Cortex of kidney (tissue), 1 donor: ENCODE results near the gene GIMAP7.
"Not testable (repeated sequence)": the region's sequence is repeated elsewhere in the genome, so short reads cannot be mapped to it uniquely, and the experiment has no call there.

Experiments
- DNase-seq: peaks from one replicate; lab custom pipeline; 2025; lab: John Stamatoyannopoulos, UW

The GIMAP7 gene

GRCh38 chr7:150513758-150514157 lies 914 bp upstream of the GIMAP7 start:
- no peak for DNase-seq

GRCh38 chr7:150515248-150516147 lies 826 bp downstream of the GIMAP7 start:
- no peak for DNase-seq

GRCh38 chr7:150516956-150517745 lies 2.5 kb downstream of the GIMAP7 start:
- no peak for DNase-seq

DNA sequence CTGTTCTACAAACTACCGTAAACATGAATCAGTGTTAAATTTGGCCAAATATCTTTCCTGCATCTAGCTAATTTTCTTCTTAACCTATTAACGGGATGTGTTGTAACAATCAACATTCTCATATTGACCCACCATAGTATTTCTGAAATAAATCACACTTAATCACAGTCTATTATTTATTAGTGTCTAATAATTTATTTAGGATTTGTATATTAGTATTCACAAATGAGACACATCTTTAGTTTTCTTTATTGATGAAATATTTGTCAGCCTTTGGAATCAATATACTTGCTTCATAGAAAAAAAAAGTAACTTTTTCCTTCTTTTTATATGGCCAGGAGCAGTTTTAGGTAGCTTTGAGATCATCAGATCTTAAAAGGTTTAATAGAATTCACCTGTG lies 4.6 kb downstream of the GIMAP7 start:
- no peak for DNase-seq

DNA sequence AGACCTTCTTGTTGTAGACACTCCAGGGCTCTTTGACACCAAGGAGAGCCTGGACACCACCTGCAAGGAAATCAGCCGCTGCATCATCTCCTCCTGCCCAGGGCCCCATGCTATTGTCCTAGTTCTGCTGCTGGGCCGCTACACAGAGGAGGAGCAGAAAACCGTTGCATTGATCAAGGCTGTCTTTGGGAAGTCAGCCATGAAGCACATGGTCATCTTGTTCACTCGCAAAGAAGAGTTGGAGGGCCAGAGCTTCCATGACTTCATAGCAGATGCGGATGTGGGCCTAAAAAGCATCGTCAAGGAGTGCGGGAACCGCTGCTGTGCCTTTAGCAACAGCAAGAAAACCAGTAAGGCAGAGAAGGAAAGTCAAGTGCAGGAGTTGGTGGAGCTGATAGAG lies 5.5 kb downstream of the GIMAP7 start:
- DNase-seq, result no peak

DNA sequence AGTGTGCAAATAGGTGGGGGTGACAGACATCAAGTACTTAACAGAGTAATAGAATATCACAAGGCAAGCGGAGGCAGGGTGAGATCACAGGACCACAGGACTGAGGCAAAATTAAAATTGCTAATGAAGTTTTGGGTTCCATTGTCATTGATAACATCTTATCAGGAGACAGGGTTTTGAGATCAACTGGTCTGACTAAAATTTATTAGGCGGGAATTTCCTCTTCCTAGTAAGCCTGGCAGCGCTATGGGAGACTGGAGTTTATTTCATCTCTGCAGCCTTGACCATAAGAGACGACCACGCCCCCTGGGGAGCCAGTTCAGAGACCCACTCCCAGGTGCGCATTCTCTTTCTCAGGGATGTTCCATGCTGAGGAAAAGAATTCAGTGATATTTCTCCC lies 8.3 kb downstream of the GIMAP7 start:
- DNase-seq, result not testable (repeated sequence)

- DNase-seq, result no peak
These were observed 9.3 kb downstream of the GIMAP7 start for GRCh38 chr7:150524018-150524417.

DNA sequence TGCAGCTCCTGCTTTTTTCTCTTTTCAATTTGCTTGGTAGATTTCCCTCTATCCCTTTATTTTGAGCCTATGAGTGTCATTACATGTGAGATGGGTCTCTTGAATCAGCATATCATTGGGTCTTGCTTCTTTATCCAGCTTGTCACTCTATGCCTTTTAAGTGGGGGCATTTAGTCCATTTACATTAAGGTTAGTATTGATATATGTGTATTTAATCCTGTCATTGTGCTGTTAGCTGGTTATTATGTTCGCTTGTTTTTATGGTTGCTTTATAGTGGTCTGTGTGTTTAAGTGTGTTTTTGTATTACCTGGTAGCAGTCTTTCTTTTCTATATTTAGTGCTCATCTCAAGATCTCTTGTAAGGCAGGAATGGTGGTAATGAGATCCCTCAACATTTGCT lies 17.0 kb downstream of the GIMAP7 start:
- DNase-seq, result no peak

- DNase-seq, result no peak
These were observed 23.6 kb downstream of the GIMAP7 start for GRCh38 chr7:150538259-150538658.

GRCh38 chr7:150553163-150553562 lies 38.5 kb downstream of the GIMAP7 start:
- DNase-seq, result no peak

DNA sequence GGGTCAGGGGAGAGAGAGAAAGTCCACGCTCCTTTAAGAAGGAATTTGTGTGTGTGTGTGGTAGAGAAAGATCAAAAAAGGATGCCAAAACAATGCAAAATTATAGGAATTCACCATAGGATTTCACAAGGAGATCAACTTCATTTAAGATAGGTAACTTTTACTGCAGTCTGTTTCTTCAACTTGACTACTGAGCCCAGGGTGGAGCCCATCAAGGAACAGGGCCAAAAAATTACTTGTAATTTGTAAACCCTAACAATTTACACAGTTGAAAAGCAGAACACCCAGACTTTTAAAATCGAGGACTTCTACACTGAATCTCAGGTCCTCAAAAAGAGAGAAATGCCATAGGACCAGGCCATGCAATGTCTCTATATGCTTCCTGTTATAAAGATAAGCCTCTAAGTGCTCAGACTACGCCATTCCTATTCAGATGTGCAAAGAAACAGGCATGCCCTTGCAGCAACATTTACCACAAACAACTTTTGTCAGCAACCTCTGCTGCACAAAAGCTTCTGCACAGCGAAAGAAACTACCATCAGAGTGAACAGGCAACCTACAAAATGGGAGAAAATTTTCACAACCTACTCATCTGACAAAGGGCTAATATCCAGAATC lies 42.0 kb downstream of the GIMAP7 start:
- DNase-seq, result no peak

GRCh38 chr7:150560486-150560885 lies 45.8 kb downstream of the GIMAP7 start:
- no peak for DNase-seq

- DNase-seq, result no peak
These were observed 48.2 kb downstream of the GIMAP7 start for GRCh38 chr7:150562919-150563318.

DNA sequence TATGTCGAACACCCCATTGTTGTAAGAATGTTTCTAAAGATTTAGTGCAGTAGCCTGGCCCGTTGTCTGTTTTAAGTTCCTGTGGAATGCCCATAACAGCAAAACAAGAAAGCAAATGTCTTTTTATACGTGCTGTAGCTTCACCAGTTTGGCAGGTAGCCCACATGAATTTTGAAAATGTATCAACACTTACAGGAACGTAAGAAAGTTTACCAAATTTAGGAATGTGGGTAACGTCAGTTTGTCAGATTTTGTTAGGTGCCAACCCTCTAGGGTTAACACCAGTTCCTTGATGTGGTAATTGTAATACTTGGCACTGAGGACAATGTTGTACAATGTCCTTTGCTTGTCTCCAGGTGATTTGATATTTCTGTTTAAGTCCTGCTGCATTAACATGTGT lies 49.3 kb downstream of the GIMAP7 start:
- no peak for DNase-seq

GRCh38 chr7:150564566-150564965 lies 49.9 kb downstream of the GIMAP7 start:
- DNase-seq, result no peak

DNA sequence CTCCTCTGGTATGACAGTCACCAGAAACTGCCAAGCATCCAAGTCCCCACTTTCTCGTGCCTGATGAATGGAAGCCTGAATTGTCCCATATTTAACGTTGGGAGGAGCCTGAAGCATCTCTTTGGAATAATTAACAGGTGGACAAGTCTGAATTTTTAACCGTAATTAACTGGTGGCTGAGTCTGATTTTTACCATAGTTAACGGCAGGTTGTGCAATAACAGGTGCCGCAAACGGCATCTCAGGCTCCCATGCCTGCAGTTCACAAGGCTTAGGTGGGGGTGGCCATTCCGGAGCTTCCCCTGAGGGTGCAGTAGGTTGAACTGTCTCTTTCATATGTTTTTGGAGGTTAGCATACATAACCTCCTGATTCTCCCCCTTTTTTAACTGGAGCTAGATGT lies 50.6 kb downstream of the GIMAP7 start:
- no peak for DNase-seq

GRCh38 chr7:150566123-150566522 lies 51.5 kb downstream of the GIMAP7 start:
- DNase-seq, result no peak

GRCh38 chr7:150566572-150566971 lies 51.9 kb downstream of the GIMAP7 start:
- no peak for DNase-seq

- DNase-seq, result no peak
These were observed 52.5 kb downstream of the GIMAP7 start, which contains the start of gene GIMAP4 for GRCh38 chr7:150567169-150567568. GIMAP4 (plus strand) TSS chr7:150567390; CDS start chr7:150569902, 2,512 bp downstream.

DNA sequence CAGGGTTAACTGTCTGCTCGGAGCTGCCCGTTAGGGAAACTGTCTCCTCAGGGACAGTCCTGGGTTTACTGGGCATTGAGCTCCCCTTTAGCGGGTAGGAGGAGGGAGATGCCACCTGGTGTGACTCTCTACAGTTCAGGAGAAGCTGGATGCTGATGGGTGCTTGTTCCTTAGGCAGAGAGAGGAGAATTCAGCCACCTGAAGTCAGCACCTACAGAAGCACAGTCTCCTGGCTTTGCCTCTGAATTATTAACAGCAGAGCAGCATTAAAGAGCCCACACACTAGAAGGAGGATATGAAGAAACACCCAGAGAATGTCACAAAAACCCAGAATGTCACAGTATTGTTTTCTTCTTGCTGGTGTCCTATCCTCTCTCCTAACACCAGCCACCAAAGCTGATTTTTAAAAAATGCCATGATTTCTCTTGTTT lies 53.2 kb downstream of the GIMAP7 start:
- no peak for DNase-seq

GRCh38 chr7:150568714-150569113 lies 54.0 kb downstream of the GIMAP7 start:
- no peak for DNase-seq

DNA sequence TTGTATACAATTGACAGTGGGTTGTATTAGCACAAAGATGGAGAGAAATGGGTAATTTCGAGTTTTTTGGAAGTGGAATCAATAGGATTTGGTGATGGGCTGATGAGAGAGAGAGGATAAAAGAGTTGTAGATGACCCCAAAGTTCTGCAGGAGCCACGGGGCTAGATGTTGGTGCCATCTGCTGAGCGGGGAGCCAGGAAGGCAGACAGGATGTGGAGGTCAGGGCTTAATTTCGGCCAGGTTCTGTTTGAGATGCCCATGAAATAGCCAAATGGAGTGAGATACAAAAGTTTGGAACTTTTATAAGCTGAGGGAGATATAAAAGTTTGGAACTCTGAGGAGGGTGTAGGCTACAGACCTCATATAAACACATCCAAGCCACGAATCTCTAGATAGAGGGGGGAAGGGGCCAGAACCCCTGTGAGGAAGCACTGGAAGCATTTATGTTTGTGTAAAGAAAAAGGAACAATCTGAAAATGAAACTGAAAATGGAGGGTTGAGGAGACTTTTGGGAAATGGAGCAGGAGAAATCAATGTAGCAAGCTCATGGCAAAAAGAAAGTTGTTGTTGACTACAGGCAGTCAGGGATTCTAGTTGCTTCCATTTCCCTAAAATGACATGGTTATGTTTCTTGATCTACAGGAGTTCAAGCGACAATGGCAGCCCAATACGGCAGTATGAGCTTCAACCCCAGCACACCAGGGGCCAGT lies 54.7 kb downstream of the GIMAP7 start:
- no peak for DNase-seq
